Dermis blood vessel endothelial cell (primary cell): Measurements from ENCODE around the gene WNT1. TPM values are rescaled to one million over a fixed set of nuclear protein-coding genes. Genes with fewer than 3 reads are reported as not detected.

Source experiments
- DNase-seq: peaks from one replicate; pipeline ENCODE4 v3.0.0; 2010
- total RNA-seq: library from RNA; depleted of rRNA; stranded (reverse); fragments of >200 nt; gene quantifications from 2 replicates; pipeline ENCODE4 v1.2.3, GENCODE V29; 2014

The WNT1 gene
- total RNA-seq, result not detected in 2 replicates

DNA sequence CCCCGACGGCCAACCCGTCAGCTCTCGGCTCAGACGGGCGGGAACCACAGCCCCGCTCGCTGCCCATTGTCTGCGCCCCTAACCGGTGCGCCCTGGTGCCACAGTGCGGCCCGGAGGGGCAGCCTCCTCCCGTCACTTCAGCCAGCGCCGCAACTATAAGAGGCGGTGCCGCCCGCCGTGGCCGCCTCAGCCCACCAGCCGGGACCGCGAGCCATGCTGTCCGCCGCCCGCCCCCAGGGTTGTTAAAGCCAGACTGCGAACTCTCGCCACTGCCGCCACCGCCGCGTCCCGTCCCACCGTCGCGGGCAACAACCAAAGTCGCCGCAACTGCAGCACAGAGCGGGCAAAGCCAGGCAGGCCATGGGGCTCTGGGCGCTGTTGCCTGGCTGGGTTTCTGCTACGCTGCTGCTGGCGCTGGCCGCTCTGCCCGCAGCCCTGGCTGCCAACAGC is at the start of gene WNT1:
WNT1 (plus strand) TSS at position 32 of the 450 bp plus-strand sequence; CDS start at position 361, 329 bp downstream.
- DNase-seq, result no peak

- DNase-seq, result no peak
Observed at GRCh38 chr12:48929551-48929950, 48.6 kb upstream of the WNT1 start.

- no peak for DNase-seq
Observed at GRCh38 chr12:48930475-48930874, 47.6 kb upstream of the WNT1 start.

- DNase-seq, result peak; percentile 36
Observed at GRCh38 chr12:48932878-48933277, 45.2 kb upstream of the WNT1 start.

- no peak for DNase-seq
Observed at GRCh38 chr12:48933664-48934311, 44.3 kb upstream of the WNT1 start.

GRCh38 chr12:48934312-48934706 is 43.8 kb upstream of the WNT1 start:
- peak; percentile 34 for DNase-seq

DNA sequence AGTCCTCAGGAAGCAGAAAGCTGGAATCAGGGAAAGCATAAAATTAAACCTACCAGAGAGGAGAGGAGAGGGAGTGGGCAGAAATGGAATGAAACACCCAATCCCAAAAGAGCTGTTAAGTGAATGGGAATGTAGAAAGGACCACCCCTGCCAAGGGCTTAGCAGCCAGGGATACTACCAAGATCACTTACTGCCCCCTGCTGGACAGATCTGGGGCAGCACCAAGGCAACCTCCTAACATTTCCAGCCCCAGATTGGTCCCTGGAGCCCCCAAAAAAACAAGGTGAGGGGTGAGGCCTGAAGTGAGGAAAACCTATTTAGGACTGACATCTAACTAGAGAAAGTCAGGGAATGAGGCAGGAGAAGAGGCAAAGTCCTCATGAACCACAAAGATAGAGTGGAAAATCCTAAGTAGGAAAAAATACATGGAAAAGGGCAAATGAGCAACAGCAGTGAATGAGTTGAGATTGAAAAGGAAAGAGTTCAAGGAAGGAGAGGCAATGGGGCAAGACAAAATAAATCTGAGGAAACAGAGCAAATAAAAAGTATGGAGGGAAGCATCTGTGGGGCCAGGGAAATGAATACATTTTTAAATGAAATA is 41.6 kb upstream of the WNT1 start:
- peak; percentile 86 for DNase-seq

GRCh38 chr12:48937170-48937569 is 41.0 kb upstream of the WNT1 start:
- DNase-seq, result no peak

GRCh38 chr12:48938805-48939204 is 39.3 kb upstream of the WNT1 start:
- DNase-seq, result no peak

GRCh38 chr12:48940181-48940580 is 37.9 kb upstream of the WNT1 start:
- DNase-seq, result no peak

DNA sequence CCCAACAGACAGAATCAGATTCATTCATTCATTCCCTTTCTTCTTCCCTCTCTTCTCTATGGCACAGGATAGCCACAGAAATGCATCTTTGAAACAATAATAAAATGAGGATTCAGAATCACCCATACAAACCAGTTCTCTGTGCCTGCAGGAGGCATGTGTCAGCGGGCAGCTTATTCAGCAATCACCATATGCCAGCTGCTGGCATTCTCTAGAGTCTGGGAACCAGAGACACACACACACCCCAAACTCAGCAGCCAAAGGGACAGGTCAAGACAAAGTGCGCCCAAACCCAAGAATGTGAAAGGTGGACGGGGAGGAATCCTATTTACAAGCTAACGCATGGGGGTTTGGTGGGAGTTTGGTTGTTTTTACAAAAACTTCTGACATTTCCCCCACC is 34.9 kb upstream of the WNT1 start:
- no peak for DNase-seq

GRCh38 chr12:48946205-48946604 is 31.9 kb upstream of the WNT1 start:
- DNase-seq, result peak; percentile 33

GRCh38 chr12:48946943-48947342 is 31.2 kb upstream of the WNT1 start:
- DNase-seq, result no peak

- no peak for DNase-seq
Observed at GRCh38 chr12:48947727-48948126, 30.4 kb upstream of the WNT1 start.

DNA sequence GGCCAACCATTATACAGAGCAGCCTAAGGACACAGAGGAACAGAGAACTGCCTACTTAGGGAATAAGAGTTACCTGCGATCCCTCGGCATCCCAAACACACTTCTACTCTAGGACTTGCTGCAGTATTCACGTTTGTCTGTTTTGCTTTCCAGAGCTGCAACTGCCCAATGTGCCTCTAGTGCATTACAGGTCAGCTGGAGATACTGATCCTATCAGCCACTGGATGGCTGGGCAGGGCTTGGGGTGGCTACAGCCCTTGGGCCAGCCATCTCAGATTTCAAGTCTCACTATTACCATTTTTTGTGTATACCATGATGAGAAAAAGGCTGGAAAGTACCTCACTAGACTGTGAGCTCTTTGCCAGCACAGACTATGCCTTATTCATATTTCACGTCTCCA is 25.4 kb upstream of the WNT1 start:
- DNase-seq, result no peak

GRCh38 chr12:48954061-48954460 is 24.1 kb upstream of the WNT1 start:
- no peak for DNase-seq

- DNase-seq, result no peak
Observed at GRCh38 chr12:48954841-48955501, 23.2 kb upstream of the WNT1 start.

DNA sequence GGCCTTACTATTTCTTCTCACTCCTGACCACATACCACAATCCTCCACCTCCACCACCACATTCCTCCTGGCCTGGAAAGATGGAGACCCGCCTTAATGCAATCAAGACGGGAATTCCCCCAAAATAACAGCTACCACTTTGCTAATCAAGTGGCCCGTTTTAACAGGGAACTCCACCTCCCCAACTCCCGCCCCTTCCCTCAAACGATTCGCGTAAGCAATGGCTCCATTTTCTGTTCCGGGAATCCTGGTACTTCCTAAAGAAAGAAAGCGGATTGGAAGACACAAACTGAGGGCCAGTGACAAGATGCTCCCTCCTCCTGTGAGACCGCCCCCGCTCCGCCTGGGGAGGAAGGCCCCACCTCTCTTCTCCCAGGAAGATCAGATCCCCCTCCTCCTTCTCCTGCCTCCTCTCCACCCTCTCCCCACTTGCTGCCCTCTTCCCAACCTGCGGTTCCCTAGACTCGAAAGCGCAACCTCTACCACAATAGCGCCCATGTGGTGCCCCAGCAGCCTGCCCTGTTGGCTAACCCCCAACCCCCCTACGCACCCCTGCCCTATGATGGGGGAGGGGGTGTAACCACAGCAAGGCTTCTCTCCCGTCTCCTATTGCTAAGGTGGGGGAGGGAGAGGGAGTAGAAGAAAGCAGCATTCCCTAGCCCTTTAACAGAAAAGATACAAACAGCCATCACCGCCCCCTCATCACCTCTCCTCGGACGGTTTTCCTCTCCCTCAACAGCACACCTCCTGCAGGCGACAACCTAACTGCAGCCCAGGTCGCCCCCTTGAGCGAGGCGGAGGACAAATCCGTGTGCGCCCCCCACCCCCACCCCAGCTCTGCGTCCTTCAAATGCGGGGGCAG is 21.6 kb upstream of the WNT1 start:
- peak; percentile 96 for DNase-seq

DNA sequence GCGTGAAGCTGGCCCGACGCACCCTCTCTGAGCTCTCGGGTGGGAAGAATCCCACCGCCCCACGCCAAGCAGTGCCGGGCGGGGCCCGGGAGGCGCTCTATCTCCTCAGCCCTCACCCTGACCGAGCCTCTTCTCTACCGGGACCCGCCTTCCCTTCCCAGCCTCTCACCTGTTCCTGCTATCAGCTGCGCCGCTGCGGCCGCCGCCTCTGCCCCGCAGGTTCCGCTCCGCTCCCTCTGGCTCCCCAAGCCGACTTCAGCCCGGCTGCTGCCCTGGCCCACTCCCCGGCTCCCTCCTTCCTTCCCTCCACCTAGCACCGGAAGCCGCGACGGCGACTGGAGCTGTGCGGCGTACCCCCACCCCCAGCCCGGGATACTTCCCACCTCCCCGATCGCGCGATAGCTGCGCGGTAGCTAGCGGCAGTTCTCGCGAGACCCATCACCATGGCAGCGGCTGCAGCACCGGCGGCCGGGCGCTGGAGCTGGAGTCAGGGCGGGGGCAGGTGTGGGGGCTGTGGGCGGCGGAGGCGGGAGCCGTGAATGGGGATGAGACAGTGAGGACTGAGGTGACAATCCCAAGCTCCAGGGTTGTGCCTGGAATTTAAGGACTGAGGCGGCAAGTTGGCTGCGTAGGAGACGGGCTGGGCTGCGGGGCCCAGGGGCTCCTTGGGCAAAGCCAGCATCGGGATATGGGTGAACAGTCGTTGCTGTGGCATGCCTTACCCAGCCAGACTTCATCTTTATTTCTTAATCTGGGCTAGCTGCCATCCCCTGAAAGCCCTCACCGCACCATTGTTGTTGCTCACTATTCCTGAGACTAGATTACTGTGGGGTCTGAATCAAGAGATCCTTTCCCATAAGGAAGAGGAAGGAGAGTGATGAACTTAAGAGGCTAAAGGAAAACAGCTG is 20.7 kb upstream of the WNT1 start, which contains the start of gene ARF3:
ARF3 (minus strand) TSS at position 347 of the 908 bp plus-strand sequence. CDS start 16,392 bp downstream, outside the sequence.
- DNase-seq, result peak; percentile 95

GRCh38 chr12:48958049-48958388 is 20.1 kb upstream of the WNT1 start:
- no peak for DNase-seq

GRCh38 chr12:48960834-48961233 is 17.3 kb upstream of the WNT1 start:
- no peak for DNase-seq

DNA sequence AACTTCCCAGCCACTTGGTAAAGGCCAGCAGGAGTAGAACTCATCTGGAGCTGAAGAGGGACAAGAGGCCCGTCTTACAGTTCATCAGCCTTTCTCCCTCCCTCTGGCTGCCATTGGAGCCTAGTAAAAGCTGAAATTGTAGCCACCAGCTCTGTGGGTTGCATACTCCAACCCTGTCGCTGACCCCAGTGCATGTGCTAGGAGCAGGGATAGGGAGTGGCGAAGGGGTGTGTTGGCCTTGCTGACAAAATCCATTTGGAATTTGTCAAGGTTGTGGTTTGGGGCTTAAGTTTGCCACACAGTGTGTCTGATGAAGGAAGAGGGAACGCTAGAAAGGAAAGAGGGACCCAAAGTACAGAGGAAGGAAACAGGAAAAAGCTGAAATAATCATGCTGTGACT is 16.8 kb upstream of the WNT1 start:
- no peak for DNase-seq
